Glutamatergic neuron (in vitro differentiated cells): Measurements from ENCODE around the gene SLC2A1. TPM values are rescaled to one million over a fixed set of nuclear protein-coding genes. Genes with fewer than 3 reads are reported as not detected.

ENCODE experiments used
- DNase-seq: peaks from one replicate; pipeline ENCODE4 v3.0.0; 2022
- H3K27ac Mint-ChIP-seq: one replicate; pipeline ENCODE4 v1.8.0; 2020; ENCODE audit warnings: mild to moderate bottlenecking, mixed read lengths, inconsistent platforms; ENCODE audit not compliant: unreplicated experiment
- H3K27me3 Mint-ChIP-seq: one replicate; pipeline ENCODE4 v1.8.0; 2020; ENCODE audit warnings: mild to moderate bottlenecking, moderate library complexity, mixed read lengths, inconsistent platforms; ENCODE audit not compliant: unreplicated experiment
- H3K36me3 Mint-ChIP-seq: one replicate; pipeline ENCODE4 v1.8.0; 2020; ENCODE audit warnings: mild to moderate bottlenecking, mixed read lengths, inconsistent platforms; ENCODE audit not compliant: unreplicated experiment
- H3K4me1 Mint-ChIP-seq: one replicate; pipeline ENCODE4 v1.8.0; 2020; ENCODE audit warnings: mild to moderate bottlenecking, low read depth, mixed read lengths, inconsistent platforms; ENCODE audit not compliant: unreplicated experiment
- H3K4me3 Mint-ChIP-seq: one replicate; pipeline ENCODE4 v1.8.0; 2020; ENCODE audit warnings: mild to moderate bottlenecking, mixed read lengths, inconsistent platforms; ENCODE audit not compliant: unreplicated experiment
- H3K9me3 Mint-ChIP-seq: one replicate; pipeline ENCODE4 v1.8.0; 2020; ENCODE audit warnings: mild to moderate bottlenecking, moderate library complexity, mixed read lengths, inconsistent platforms; ENCODE audit not compliant: unreplicated experiment
- CTCF ChIP-seq: fragments of 200-600 bp; sonication (generic); IDR thresholded peaks from one replicate; pipeline ENCODE4 v1.5.0; 2021; ENCODE audit not compliant: partially characterized antibody, unreplicated experiment
- long read RNA-seq: library from polyadenylated mRNA; unstranded; transcript quantifications from one replicate; pipeline ENCODE4 v2.0.0, GENCODE V29; 2020; ENCODE audit not compliant: unreplicated experiment
- total RNA-seq: library from RNA; stranded (reverse); fragmentation: NEBNext Ultra II Directional; extraction: Animal tissue kit (Norgen Biotek cat#: 25700); gene quantifications from one replicate; pipeline ENCODE4 v1.2.1, GENCODE V29; 2021; ENCODE audit not compliant: unreplicated experiment

SLC2A1 gene
- total RNA-seq = 25.0 TPM
- long read RNA-seq, transcript SLC2A1-203 (10 exons, 3,670 nt) = major isoform, 12 of 15 reads
- long read RNA-seq, partial matches to known transcripts = 1 of 15 reads
- long read RNA-seq, other reads (novel, unspliced or antisense) = 1 of 15 reads

GRCh38 chr1:42958488-42959319 lies at the start of gene SLC2A1:
Gene SLC2A1, minus strand, starts transcription at chr1:42958868. Its CDS starts 217 bp downstream, at chr1:42958651.
- no peak for TF ChIP-seq CTCF
- H3K9me3 Mint-ChIP-seq = peaks cover 12% of the 10 kb centered on the region

GRCh38 chr1:43007377-43008114 lies 48.9 kb upstream of the SLC2A1 start:
- Mint-ChIP-seq H3K9me3 (no peaks in the 10 kb centered on the region), H3K27ac (no peak overlapping the region), H3K4me3 (no peak overlapping the region), H3K27me3 (peaks cover 14% of the 10 kb centered on the region), H3K36me3 (no peaks in the 10 kb centered on the region), H3K4me1 (peaks cover 7% of the 10 kb centered on the region)
- TF ChIP-seq CTCF = no peak
- DNase-seq = no peak

More at GRCh38 chr1:42958488-42959319, at the start of gene SLC2A1:
- peak within 1 kb of the TSS; percentile 93 for H3K27ac Mint-ChIP-seq
- peak; percentile 93 for DNase-seq
- peak within 1 kb of the TSS; percentile 93 for H3K4me3 Mint-ChIP-seq
- peaks cover 10% of the 10 kb centered on the region for H3K27me3 Mint-ChIP-seq
- H3K4me1 Mint-ChIP-seq = peaks cover 21% of the 10 kb centered on the region
- H3K36me3 Mint-ChIP-seq = no peaks in the 10 kb centered on the region

GRCh38 chr1:43005460-43006361 lies 47.0 kb upstream of the SLC2A1 start:
- H3K4me1 Mint-ChIP-seq = peaks cover 7% of the 10 kb centered on the region
- no peaks in the 10 kb centered on the region for H3K9me3 Mint-ChIP-seq
- H3K27ac Mint-ChIP-seq = no peak overlapping the region
- H3K27me3 Mint-ChIP-seq = peaks cover 7% of the 10 kb centered on the region
- no peak for DNase-seq
- TF ChIP-seq CTCF = no peak
- no peak overlapping the region for H3K4me3 Mint-ChIP-seq
- no peaks in the 10 kb centered on the region for H3K36me3 Mint-ChIP-seq

GRCh38 chr1:43004587-43005459 lies 46.2 kb upstream of the SLC2A1 start:
- H3K27me3 Mint-ChIP-seq = peaks cover 8% of the 10 kb centered on the region
- no peaks in the 10 kb centered on the region for H3K9me3 Mint-ChIP-seq
- no peak overlapping the region for H3K27ac Mint-ChIP-seq
- no peak overlapping the region for H3K4me3 Mint-ChIP-seq
- no peak for TF ChIP-seq CTCF
- H3K4me1 Mint-ChIP-seq = peaks cover 7% of the 10 kb centered on the region
- DNase-seq = no peak
- no peaks in the 10 kb centered on the region for H3K36me3 Mint-ChIP-seq
